Loucy (cell line): ENCODE data around the gene ST3GAL3.

Source experiments
- H2AFZ ChIP-seq: fragments of 200-600 bp; sonication (generic); 2 replicates; pipeline ENCODE4 v1.6.0; 2016; ENCODE audit warnings: antibody characterized with exemption, mild to moderate bottlenecking, low read length, moderate library complexity
- H3F3A ChIP-seq: fragments of 200-600 bp; 2 replicates; pipeline ENCODE4 v1.6.0; 2016; ENCODE audit warnings: antibody characterized with exemption, low read depth, mild to moderate bottlenecking
- H3K27me3 ChIP-seq: fragments of 200-600 bp; sonication (generic); 2 replicates; pipeline ENCODE4 v1.6.1; 2014; ENCODE audit warnings: low read length, mild to moderate bottlenecking; ENCODE audit not compliant: insufficient read depth, poor library complexity, severe bottlenecking
- H3K36me3 ChIP-seq: fragments of 200-600 bp; sonication (generic); 2 replicates; pipeline ENCODE4 v1.6.1; 2016; ENCODE audit warnings: low read length; ENCODE audit not compliant: insufficient read depth
- H3K4me1 ChIP-seq: fragments of 200-600 bp; sonication (generic); 2 replicates; pipeline ENCODE4 v1.5.1; 2014; ENCODE audit warnings: low read length, mild to moderate bottlenecking; ENCODE audit not compliant: insufficient read depth, poor library complexity, severe bottlenecking
- H3K4me2 ChIP-seq: fragments of 200-600 bp; sonication (generic); 2 replicates; pipeline ENCODE4 v1.6.0; 2014; ENCODE audit warnings: antibody characterized with exemption, low read length, low read depth, mild to moderate bottlenecking; ENCODE audit not compliant: poor library complexity, severe bottlenecking
- H3K4me3 ChIP-seq: fragments of 200-600 bp; sonication (generic); 2 replicates; pipeline ENCODE4 v1.5.1; 2014; ENCODE audit warnings: low read length, mild to moderate bottlenecking, mixed read lengths; ENCODE audit not compliant: poor library complexity, severe bottlenecking
- H3K79me2 ChIP-seq: fragments of 200-600 bp; sonication (generic); 2 replicates; pipeline ENCODE4 v1.6.1; 2014; ENCODE audit warnings: low read length; ENCODE audit not compliant: insufficient read depth
- H3K9ac ChIP-seq: fragments of 200-600 bp; sonication (generic); 2 replicates; pipeline ENCODE4 v1.6.0; 2014; ENCODE audit warnings: mild to moderate bottlenecking, low read depth, low read length, moderate library complexity; ENCODE audit not compliant: poor library complexity, severe bottlenecking
- H3K9me2 ChIP-seq: fragments of 200-600 bp; sonication (generic); replicated peaks from 2 replicates; pipeline ENCODE4 v1.6.1; 2016; ENCODE audit warnings: low read depth, low read length, mixed read lengths
- H3K9me3 ChIP-seq: fragments of 200-600 bp; sonication (generic); 2 replicates; pipeline ENCODE4 v1.6.1; 2014; ENCODE audit warnings: mild to moderate bottlenecking, antibody characterized with exemption, low read length, low read depth; ENCODE audit not compliant: insufficient read depth
- H4K20me1 ChIP-seq: fragments of 200-600 bp; sonication (generic); 2 replicates; pipeline ENCODE4 v1.6.0; 2014; ENCODE audit warnings: antibody characterized with exemption, low read length, mild to moderate bottlenecking; ENCODE audit not compliant: insufficient read depth, poor library complexity, severe bottlenecking
- CTCF ChIP-seq: fragments of 200-600 bp; sonication (generic); conservative IDR thresholded peaks from 2 replicates; pipeline ENCODE4 v1.5.1; 2014; ENCODE audit warnings: mild to moderate bottlenecking, antibody characterized with exemption, low read length
- EZH2phosphoT487 ChIP-seq: fragments of 200-600 bp; IDR thresholded peaks from 2 replicates; pipeline ENCODE4 v1.6.1; 2018; ENCODE audit warnings: antibody characterized with exemption, mild to moderate bottlenecking, moderate library complexity, borderline replicate concordance

The ST3GAL3 gene

GRCh38 chr1:43707190-43708001 lies at the start of gene ST3GAL3:
Gene ST3GAL3 (plus strand): TSS chr1:43707536. CDS start chr1:43736263, 28,727 bp downstream.
- Histone ChIP-seq H3K27me3 (no peaks in the 10 kb centered on the region), H3K9ac (peak within 1 kb of the TSS; percentile 94), H3K36me3 (peaks cover 31% of the 10 kb centered on the region; the same call in 1 of the 2 replicates), H3K9me2 (no peaks in the 10 kb centered on the region), H3K79me2 (peaks cover 54% of the 10 kb centered on the region), H4K20me1 (no peaks in the 10 kb centered on the region), H2AFZ (peak within 1 kb of the TSS; percentile 86), H3F3A (no peaks in the 10 kb centered on the region), H3K4me1 (peaks cover 46% of the 10 kb centered on the region), H3K4me3 (peak within 1 kb of the TSS; percentile 85), H3K9me3 (no peaks in the 10 kb centered on the region), H3K4me2 (peak within 1 kb of the TSS; percentile 90)
- TF ChIP-seq EZH2phosphoT487 (no peak), CTCF (no peak)

GRCh38 chr1:43659212-43660166 lies 47.8 kb upstream of the ST3GAL3 start:
- no peak overlapping the region for H3K4me2 ChIP-seq
- H3K4me3 ChIP-seq: no peak overlapping the region
- TF ChIP-seq CTCF: no peak
- TF ChIP-seq EZH2phosphoT487: no peak
- H3K4me1 ChIP-seq: peaks cover 13% of the 10 kb centered on the region
- peaks cover under 1% of the 10 kb centered on the region; the same call in 1 of the 2 replicates for H3F3A ChIP-seq
- peaks cover 87% of the 10 kb centered on the region; the same call in 1 of the 2 replicates for H3K36me3 ChIP-seq
- peaks cover 15% of the 10 kb centered on the region for H4K20me1 ChIP-seq
- H3K79me2 ChIP-seq: peaks cover 23% of the 10 kb centered on the region
- H3K9me3 ChIP-seq: no peaks in the 10 kb centered on the region
- H3K27me3 ChIP-seq: no peaks in the 10 kb centered on the region
- H2AFZ ChIP-seq: no peak overlapping the region
- no peak overlapping the region for H3K9ac ChIP-seq
- no peaks in the 10 kb centered on the region for H3K9me2 ChIP-seq

GRCh38 chr1:43660355-43660754 lies 47.0 kb upstream of the ST3GAL3 start:
- peaks cover 89% of the 10 kb centered on the region; the same call in 1 of the 2 replicates for H3K36me3 ChIP-seq
- no peak for TF ChIP-seq CTCF
- no peak for TF ChIP-seq EZH2phosphoT487
- H3K4me3 ChIP-seq: no peak overlapping the region

More at GRCh38 chr1:43660355-43660754, 47.0 kb upstream of the ST3GAL3 start:
- Histone ChIP-seq H3K4me1 (peaks cover 4% of the 10 kb centered on the region), H3K9me3 (no peaks in the 10 kb centered on the region), H3F3A (no peaks in the 10 kb centered on the region), H3K79me2 (peaks cover 14% of the 10 kb centered on the region), H3K9me2 (no peaks in the 10 kb centered on the region), H4K20me1 (peaks cover 13% of the 10 kb centered on the region), H2AFZ (no peak overlapping the region), H3K27me3 (no peaks in the 10 kb centered on the region), H3K4me2 (no peak overlapping the region), H3K9ac (no peak overlapping the region)
